A549 (cell line): ENCODE data around the gene ST8SIA5.

ENCODE experiments used
- BHLHE40 ChIP-seq: IDR thresholded peaks from 2 replicates; pipeline ENCODE4 v1.6.1; 2012; ENCODE audit warnings: low read depth, low read length, inconsistent platforms
- EP300 ChIP-seq, 2 experiments: fragments of >200 bp; sonication (Bioruptor Twin); formaldehyde crosslinking; IDR thresholded peaks; 2 replicates in 1 of 2; 3 replicates in 1 of 2; pipeline ENCODE4 v1.6.1; 2016 to 2017
- FOSL2 ChIP-seq, 2 experiments: fragments of 450-650 bp in 1 of 2; fragments of >200 bp in 1 of 2; sonication (Bioruptor Twin) in 1 of 2; formaldehyde crosslinking; IDR thresholded peaks; 2 replicates each; pipeline versions ENCODE4 v1.5.0 to v1.6.1; 2016 to 2020; ENCODE audit warnings: mild to moderate bottlenecking in 1 of 2, moderate library complexity in 1 of 2
- POLR2A ChIP-seq: IDR thresholded peaks from 2 replicates; pipeline ENCODE4 v1.6.1; 2012; ENCODE audit warnings: mild to moderate bottlenecking, low read length
- RFX5 ChIP-seq: fragments of 450-650 bp; IDR thresholded peaks from 2 replicates; pipeline ENCODE4 v1.7.1; 2014; ENCODE audit warnings: antibody characterized with exemption, mild to moderate bottlenecking, moderate library complexity
- TF ChIP-seq, protein P1 (sequence below): fragments of 450-650 bp; IDR thresholded peaks from 2 replicates; pipeline ENCODE4 v1.6.1; 2014; ENCODE audit warnings: antibody characterized with exemption

GRCh38 chr18:46764586-46764985 lies 7.7 kb upstream of the ST8SIA5 start:
- TF ChIP-seq RFX5 = no peak
- no peak for TF ChIP-seq POLR2A
- TF ChIP-seq EP300 (IDR thresholded peaks at IDR 0.05) = no peak
- TF ChIP-seq FOSL2 (IDR thresholded peaks at IDR 0.05) = no peak
- no peak for TF ChIP-seq FOSL2 (CRISPR knock-in tag; IDR thresholded peaks at IDR 0.05)
- no peak for TF ChIP-seq BHLHE40
- TF ChIP-seq, protein P1, sequence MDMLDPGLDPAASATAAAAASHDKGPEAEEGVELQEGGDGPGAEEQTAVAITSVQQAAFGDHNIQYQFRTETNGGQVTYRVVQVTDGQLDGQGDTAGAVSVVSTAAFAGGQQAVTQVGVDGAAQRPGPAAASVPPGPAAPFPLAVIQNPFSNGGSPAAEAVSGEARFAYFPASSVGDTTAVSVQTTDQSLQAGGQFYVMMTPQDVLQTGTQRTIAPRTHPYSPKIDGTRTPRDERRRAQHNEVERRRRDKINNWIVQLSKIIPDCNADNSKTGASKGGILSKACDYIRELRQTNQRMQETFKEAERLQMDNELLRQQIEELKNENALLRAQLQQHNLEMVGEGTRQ = no peak
